C1 segment of cervical spinal cord (tissue), 14 donors: Measurements from ENCODE around the gene PSMB8.
"Not testable (repeated sequence)": the region's sequence is repeated elsewhere in the genome, so short reads cannot be mapped to it uniquely, and the experiment has no call there.

ENCODE experiments used
- DNase-seq, 14 donors: peaks; one replicate each; lab custom pipeline; 2025; lab: John Stamatoyannopoulos, UW

The PSMB8 gene

DNA sequence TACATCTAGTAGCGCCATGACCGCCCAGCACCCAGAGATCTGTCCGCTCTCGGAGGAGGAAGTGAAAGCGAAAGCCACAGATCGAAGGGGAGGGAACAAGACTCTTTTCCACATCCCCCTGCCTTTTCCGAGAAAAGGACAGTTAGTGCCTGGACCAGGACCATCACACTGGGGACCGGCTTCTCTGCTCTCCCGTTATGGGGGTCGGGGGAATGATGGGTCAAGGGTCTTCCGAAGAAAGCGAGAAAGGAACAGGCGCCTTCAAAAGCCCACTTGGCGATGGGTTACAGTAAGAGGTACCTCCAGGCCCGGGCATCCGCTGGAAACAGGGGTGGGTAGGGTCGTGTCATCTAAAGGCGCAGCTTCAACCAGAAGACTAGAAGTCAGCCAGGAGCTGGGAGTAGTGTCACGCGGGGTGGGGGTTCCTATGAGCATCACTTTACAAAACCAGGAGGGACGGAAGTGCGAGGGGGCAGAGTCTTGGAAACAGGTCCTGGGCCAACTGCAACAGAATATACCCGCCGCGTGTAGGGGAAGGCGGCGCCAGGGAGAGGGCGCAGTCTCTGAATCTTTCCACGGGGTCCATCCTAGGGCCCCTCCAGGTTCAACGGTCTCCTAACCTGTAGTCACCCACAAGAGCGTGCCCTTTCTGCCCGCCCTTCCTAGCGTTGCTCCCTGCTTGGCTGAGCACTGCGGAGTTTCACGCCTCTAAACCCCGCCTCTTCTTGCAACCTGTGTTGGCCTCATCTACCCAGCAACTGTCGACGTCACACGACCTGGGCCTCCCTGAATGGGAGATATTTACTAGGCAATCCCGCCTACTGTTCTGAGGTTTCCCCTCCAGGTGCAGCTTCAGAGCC, at the start of gene PSMB8:
TSS of gene PSMB8 (minus strand) at position 69 of the 860 bp plus-strand sequence. CDS start at position 18, 51 bp downstream.
- DNase-seq, result peak; percentile 34 to 94 (median 83)

DNA sequence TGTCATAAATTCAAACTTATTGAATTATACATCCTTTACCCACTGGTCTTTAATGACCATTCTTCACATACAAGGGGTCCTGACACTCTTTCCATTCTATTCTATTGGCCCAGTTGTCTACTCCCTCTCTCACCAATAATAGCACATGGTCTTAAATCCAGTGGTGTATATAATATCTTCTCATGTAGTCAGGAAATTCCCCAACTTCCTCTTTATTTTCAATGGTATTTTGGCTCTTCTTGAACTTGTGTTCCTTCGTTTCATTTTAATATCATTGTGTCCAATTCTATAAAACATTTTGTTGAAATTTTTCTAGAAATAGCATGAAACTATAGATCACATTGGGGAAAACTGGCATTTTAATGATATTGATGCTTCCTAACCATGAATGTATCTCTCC, 47.0 kb upstream of the PSMB8 start:
- no peak for DNase-seq

DNA sequence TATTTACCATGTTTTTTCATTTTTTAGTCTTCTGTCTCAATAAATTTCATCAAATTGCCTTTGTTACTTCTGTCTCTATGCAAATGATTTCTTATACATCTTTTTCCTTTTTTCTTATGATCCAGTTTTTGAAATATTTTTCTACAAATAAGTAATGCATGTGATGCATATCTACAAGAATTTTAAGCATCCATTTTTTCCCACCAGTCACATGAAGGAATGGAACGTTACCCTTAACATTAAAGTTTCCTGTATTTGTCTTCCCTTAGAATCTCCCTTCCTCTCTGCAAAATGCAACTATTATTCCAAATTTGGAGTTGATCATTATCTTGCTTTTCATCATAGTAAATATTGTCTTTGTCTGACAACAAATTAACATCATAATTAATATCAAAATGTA, 45.7 kb upstream of the PSMB8 start:
- no peak for DNase-seq

- DNase-seq, result no peak
Observed at GRCh38 chr6:32888576-32888975, 44.7 kb upstream of the PSMB8 start.

GRCh38 chr6:32887616-32888015, 43.8 kb upstream of the PSMB8 start:
- DNase-seq, result no peak

- peak in 1 of 14 donors; percentile 4 for DNase-seq
Observed at GRCh38 chr6:32886681-32887383, 43.0 kb upstream of the PSMB8 start.

DNA sequence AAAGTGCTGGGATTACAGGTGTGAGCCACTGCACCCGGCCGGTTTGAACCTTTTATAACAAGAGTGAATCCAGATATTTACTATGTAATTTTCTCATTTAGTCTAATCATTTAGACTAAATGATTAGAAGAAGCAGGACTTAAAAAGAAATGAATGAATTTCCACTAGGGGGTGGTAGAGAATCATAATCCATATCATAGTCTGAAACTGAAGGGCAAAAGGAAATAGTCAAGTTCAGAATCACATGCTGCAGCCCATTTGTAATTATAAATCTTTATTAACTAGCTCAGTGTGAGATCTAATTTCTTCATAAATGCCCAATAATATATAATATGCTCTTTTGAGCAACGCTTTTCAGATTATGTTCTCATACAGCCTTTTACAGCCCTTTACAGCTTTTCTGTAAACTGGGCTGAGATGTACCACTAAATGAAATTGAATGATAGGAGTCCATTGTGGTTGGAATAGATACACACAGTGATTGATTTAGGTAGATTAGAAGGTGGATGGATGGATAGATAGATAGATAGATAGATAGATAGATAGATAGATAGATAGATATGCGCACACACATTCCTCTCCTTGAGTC, 41.9 kb upstream of the PSMB8 start:
- DNase-seq, result peak in 1 of 14 donors; percentile 46

- peak in 2 of 14 donors; percentile 3 to 50 for DNase-seq
Observed at GRCh38 chr6:32883789-32884188, 39.9 kb upstream of the PSMB8 start.

DNA sequence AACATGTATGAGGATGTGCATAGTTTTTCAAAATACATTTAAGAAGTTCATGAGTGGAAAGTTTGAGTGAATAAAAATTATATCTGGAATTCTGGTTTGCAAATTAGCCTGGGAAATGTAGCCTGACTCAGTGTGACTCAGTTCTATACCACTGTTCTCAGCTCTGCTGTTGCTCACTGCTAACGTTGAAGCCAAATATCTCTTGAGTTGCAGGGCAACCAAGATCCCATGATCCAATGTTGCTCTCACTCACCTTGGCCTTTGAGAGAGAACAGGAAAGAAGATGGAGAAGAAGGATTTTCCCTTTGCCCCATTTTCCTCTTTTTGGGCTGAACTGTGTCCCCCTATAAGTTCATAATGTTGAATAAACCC, 39.0 kb upstream of the PSMB8 start:
- DNase-seq, result peak in 1 of 14 donors; percentile 21

DNA sequence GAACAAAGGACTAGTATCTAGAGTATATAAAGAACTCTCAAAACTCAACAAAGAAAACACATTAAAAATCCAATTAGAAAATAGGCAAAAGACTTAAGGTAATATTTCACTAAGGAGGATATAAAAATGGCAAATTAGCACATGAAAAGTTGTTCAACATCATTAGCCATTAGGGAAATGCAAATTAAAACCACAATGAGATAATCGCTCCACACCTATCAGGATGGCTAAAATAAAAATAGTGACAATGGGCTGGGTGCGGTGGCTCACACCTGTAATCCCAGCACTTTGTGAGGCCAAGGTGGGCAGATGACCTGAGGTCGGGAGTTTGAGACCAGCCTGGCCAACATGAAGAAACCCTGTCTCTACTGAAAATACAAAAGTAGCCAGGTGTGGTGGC, 37.1 kb upstream of the PSMB8 start:
- not testable (repeated sequence) for DNase-seq

GRCh38 chr6:32879691-32880090, 35.8 kb upstream of the PSMB8 start:
- no peak for DNase-seq

DNA sequence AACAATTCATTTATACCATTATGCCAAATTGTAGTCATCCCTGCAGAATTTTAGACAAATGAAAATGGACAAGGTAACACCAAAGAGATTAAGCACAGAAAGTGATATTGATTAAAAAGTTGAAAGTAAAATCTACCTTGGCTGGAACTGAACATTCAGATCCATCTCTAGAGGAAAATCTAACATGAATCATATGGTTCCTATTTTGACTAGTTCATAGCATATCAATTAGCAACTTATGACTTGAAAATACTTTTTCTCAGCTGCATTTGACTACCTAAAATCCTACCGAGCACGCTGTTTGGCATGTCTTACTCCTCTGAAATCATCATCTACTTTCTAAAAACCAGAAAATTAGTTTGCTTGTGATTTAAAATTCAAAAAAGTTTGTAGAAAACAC, 32.8 kb upstream of the PSMB8 start:
- no peak for DNase-seq

DNA sequence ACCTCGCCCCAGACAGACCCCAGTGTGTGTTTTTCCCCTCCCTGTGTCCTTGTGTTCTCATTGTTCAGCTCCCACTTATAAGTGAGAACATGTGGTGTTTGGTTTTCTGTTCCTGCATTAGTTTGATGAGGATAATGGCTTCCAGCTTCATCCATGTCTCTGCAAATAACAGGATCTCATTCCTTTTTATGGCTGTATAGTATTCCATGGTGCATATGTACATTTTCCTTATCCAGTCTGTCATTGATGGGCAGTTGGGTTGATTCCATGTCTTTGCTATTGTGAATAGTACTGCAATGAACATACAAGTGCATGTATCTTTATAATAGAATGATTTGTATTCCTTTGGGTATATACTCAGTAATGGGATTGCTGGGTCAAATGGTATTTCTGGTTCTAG, 30.1 kb upstream of the PSMB8 start:
- DNase-seq, result not testable (repeated sequence)

GRCh38 chr6:32868257-32868788, 24.5 kb upstream of the PSMB8 start:
- DNase-seq, result peak in 12 of 14 donors; percentile 5 to 69 (median 46)

DNA sequence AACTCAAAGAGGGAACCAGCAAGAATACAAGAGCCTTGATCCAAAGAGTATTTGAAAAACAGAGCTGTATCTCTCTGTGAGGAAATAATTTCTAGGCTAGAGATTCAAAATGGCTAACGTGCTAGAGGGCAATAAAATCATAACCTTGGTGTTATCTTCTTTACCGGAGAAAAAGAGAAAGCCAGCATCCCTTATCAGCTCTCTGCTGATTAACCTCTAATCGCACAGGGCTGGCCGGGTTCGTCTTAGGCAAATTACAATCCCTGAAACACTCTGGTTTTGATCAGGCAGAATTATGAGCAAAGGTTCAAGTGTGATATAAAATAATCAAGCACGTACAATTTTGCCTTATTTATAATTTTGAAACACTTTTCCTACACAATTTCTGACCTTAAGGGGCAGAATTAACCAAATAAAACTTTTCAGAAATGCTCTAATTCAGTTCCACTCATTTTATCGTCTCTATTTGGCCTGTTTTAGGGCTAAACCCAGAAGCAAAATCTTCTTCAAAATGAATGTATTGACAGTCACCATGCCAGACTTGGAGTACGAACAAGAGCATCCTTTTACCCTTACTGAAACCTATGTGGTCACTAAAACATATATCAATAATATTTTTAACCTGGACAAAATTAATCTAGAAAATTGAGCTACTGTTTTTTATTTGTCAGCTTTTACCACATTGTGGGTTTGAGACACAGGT, 23.9 kb upstream of the PSMB8 start:
- DNase-seq, result no peak

GRCh38 chr6:32867022-32867477, 23.2 kb upstream of the PSMB8 start:
- DNase-seq, result no peak

GRCh38 chr6:32865724-32866443, 22.0 kb upstream of the PSMB8 start:
- no peak for DNase-seq

DNA sequence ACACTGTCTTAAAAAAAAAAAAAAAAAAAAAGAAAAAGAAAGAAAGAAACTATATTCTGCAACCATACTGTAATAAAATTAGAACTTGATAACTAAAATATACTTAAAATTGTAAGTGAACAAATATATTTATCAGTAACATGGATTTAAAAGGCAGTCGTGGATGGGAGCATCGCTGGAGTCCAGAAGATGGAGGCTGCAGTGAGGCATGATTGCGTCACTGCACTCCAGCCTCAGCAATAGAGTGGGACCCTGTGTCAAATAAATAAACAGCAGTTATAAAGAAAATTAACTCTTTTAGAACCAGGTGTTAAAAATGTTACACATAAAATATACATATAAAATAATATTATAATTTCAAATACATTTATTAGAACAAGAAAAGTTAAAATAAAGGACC, 18.9 kb upstream of the PSMB8 start:
- no peak for DNase-seq

DNA sequence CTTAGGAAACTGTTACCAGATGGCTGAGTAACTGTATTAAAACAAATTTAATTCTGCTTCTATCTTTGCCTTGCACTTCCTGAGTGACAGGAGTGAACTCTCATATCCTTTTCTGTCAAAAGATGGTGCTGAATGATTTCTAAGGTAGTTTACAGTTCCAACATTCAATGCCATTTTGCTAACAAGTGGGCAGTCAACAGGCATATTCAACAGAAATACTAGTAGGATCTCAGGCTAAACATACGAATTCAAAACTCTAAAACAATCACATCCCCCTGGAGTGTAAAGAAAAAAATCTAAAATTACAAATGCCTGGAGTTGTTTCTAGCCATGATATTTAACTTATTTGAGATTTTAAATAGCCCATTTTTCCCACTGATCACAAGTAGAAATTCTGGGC, 16.8 kb upstream of the PSMB8 start:
- no peak for DNase-seq

DNA sequence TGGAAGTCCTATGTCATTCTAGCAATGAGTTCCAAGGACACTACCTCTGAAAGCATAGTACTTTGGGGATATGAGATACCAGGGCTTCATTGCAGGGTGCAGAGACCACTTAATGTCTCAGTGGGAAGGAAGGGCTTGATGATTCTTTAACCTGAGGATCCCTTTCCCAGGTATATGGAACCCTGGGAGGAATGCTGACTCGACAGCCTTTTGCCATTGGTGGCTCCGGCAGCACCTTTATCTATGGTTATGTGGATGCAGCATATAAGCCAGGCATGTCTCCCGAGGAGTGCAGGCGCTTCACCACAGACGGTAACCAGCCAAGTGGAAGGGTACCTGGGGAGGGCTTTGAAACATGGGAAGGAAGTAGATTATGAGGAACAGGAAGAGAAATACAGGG, 14.3 kb upstream of the PSMB8 start:
- no peak for DNase-seq
